ENCODE measurements around the gene AIP.
"Not testable (repeated sequence)": the region's sequence is repeated elsewhere in the genome, so short reads cannot be mapped to it uniquely, and the experiment has no call there.

Gene AIP

DNA sequence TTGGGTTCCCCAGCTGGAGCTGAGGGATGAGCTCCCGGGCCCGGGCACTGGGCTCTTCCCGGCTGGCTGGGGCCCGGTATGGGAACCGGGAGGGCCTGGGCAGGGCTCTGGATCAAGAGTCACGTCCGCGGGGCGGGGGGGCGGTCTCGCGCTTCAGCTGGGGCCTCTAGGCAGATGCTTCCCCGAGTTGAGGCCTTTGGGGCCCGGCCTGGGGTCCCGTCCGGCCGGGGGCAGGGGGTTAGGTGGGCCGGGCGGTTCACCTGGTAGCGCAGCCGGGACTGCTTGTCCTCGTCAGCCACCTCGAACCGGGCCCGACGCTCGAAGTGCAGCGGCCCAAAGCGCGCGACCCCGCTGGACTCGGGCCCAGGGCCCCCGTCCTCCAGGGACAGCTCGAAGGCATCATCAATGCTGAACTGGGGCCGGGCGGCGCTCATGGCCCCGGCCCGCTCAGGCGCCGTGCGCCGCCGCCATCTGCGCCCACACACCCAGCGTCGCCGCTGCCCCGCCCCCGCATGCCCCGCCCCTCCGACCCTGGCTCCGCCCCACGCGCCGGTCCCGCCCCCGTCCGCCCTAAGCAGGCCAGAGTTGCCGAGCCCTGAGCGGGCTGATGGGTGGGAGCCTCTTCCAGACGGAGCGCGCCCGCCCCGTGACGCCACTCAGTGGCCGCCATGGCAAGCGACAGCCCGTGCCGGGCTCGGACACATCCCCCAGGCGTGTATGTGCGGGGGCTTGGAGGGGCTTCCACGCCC lies 13.9 kb upstream of the AIP start, which contains the start of gene TMEM134:
Gene TMEM134, minus strand, starts transcription at position 493 of the 749 bp plus-strand sequence. Its CDS starts 59 bp downstream, at position 434.
- peak; percentile 85 for DNase-seq (ENCODE audit: low read depth, low spot score)

DNA sequence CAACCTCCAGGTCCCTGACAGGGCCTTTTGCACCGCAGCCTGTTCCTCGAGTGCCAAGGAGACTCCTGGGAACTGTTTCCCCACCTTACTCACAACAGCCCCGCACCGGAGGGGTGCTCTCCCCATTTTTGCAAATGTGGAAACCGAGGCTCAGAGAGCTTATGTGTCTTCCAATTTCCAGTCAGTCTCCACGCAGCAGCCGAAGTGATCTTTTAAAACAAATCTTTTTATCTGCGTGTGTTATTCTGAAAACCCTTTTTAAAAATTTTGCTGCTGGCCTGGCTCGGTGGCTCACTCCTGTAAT lies 13.4 kb upstream of the AIP start:
- DNase-seq (ENCODE audit: low read depth, low spot score), result no peak

DNA sequence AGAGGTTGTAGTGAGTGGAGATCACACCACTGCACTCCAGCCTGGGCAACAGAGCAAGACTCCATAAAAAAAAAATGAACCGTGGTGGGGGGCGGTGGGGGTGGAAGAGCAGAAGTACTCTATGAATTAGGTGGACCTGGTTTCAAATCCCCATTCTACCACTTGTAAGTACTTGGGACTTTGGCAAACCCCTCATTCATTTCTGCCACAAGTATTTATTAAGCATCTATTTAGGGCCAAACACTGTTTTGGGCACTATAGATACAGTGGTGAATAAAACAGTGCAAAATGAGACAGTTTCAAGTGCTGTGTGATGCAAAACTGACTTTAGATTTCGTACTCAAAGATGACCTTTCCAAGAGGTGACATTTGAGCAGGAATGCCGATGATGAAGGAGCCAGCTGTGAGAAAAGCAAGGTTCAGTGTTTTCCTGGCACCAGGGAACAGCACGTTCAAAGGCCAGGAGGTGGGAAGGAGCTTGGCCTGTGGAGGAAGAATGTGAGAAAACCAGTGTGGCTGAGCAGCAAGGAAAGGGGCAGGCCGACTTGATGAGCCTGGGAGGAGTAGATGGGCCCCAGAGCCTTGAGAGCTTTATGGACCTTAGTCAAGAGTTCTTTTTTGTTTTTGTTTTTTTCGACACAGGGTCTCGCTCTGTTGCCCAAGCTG lies 12.4 kb upstream of the AIP start:
- DNase-seq (ENCODE audit: low read depth, low spot score), result no peak

DNA sequence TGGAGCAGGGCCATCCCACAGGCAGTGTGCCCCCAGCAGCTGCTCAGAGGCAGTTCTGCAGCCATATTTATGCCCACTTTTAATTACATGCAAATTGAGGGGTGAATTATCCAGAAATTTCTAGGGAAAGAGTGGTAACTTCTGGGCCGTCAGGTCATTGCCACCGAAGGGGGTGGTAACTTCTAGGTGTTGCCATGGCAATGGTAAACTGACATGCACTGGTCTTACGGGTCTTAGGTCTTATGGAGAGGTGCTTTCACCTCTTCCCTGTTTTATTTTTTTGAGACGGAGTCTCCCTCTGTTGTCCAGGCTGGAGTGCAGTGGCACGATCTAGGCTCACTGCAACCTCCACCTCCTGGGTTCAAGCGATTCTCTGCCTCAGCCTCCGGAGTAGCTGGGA lies 9.9 kb upstream of the AIP start:
- DNase-seq (ENCODE audit: low read depth, low spot score), result no peak

DNA sequence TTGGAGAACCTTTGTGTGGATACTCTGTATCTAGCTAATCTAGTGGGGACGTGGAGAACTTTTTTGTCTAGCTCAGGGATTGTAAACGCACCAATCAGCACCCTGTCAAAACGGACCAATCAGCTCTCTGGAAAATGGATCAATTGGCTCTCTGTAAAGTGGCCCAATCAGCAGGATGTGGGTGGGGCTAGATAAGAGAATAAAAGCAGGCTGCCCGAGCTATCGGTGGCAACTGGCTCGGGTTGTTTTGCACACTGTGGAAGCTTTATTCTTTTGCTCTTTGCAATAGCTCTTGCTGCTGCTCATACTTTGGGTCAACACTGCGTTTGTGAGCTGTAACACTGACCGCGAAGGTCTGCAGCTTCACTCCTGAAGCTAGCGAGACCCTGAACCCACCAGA lies 6.1 kb upstream of the AIP start:
- not testable (repeated sequence) for DNase-seq (ENCODE audit: low read depth, low spot score)

DNA sequence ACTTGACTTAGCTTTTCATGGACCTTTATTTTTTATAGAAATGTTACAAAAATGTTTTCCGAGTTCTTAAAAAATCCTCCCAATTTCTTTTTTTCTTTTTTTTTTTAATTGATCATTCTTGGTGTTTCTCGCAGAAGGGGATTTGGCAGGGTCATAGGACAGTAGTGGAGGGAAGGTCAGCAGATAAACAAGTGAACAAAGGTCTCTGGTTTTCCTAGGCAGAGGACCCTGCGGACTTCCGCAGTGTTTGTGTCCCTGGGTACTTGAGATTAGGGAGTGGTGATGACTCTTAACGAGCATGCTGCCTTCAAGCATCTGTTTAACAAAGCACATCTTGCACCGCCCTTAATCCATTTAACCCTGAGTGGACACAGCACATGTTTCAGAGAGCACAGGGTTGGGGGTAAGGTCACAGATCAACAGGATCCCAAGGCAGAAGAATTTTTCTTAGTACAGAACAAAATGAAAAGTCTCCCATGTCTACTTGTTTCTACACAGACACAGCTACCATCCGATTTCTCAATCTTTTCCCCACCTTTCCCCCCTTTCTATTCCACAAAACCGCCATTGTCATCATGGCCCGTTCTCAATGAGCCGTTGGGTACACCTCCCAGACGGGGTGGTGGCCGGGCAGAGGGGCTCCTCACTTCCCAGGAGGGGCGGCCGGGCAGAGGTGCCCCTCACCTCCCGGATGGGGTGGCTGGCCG lies 5.3 kb upstream of the AIP start:
- DNase-seq (ENCODE audit: low read depth, low spot score), result not testable (repeated sequence)

DNA sequence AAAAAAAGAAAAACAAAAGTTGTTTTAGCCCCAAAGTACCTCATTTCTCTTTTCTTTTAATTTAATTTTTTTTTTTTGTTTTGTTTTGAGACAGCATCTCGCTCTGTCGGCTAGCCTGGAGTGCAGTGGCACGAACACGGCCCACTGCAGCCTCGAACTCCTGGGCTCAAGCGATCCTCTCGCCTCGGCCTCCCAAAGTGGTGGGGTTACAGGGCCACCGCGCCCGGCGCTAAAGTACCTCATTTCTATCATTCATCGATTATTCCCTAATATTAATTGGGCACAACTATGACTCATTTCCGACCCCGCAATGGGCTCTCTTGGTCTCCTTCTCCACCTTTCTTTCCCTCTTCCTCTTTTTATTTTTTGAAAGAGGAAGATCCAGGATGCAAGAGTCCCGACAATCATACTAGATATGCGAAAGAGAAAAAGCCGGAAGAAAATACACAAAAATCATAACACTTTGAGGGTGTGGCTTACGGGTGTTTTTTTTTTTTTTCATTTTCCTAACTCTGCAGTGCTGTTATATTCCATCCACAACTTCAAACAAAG lies 475 bp upstream of the AIP start:
- no peak for DNase-seq (ENCODE audit: low read depth, low spot score)

DNA sequence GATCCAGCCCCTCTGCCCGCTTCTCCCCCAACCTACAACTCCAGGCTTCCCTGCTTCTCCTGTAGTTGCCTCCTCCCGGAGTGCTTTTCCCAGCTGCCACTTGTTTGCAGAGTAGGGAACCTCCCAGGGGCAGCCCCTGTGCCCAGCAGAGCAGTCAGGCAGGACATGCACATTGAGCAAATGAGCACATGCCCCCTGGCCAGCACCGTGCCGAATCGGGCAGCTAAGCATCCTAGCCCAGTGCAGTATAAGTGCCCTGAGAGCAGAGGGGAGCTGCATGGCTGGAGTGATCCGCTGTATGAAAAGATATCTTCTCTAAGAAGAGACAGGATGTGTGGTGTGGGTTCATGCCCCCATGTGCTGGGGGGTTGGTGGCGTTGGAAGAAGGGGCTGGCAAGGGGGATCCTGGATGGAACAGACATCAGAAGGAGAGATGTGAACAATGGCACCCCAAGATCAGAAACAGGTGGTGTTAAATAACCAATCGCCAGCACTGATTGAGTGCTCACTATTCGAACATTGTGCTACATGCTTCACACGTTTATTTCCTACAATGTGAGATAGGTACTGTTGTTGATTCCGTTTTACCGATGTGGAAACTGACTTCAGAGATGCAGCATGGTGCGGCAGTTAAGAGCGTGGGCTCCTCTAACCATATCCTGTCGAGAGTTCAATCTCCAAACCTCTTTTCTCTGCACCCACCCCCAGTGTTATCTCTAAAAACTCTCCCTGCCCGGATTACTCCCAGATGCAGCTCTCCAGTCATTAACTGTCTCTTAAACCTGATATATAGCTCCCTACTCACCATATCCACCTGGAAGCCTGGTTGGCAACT lies 1.2 kb downstream of the AIP start:
- DNase-seq (ENCODE audit: low read depth, low spot score), result no peak

DNA sequence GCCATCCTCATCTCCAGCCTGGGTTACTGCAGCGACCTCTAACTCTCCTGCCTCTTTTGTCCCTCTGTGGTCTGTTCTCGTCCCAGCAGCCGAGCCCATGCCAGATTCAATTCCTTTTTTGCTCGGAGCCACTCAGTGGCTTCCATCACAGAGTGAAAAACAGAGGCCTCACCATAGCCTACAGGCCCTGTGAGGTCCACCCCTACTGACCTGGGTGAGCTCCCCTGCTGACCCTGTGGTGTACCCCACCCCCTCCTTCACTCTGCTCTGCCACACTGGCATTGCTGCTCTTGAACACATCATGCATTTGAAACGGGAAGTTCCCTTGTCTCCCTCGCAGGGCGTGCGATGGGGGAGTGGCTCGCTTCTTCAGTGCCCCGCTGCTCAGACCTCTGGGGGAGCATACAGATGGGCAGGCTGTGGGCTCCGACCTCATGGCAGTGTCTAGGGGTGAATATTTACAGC lies 2.1 kb downstream of the AIP start:
- DNase-seq (ENCODE audit: low read depth, low spot score), result peak; percentile 46

DNA sequence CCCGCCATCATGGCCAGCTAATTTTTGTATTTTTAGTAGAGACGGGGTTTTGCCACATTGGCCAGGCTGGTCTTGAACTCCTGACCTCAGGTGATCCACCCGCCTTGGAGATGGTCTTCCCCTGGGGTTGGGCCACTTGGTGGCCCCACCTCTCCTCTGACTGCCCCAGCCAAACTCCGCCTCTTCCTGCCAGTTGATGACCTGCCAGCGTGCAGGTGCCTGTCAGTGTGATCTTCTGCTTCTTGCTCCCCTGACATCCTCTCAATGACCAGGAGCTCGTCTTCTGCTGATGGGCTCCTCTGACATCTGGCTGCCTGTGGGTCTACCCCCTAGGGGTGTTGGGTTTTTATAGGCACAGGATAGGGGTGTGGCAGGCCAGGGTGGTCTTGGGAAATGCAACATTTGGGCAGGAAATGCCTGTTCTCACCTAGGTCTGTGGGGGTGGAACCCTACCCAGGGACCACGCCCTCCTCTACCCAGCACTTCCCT lies 3.1 kb downstream of the AIP start:
- DNase-seq (ENCODE audit: low read depth, low spot score), result not testable (repeated sequence)

DNA sequence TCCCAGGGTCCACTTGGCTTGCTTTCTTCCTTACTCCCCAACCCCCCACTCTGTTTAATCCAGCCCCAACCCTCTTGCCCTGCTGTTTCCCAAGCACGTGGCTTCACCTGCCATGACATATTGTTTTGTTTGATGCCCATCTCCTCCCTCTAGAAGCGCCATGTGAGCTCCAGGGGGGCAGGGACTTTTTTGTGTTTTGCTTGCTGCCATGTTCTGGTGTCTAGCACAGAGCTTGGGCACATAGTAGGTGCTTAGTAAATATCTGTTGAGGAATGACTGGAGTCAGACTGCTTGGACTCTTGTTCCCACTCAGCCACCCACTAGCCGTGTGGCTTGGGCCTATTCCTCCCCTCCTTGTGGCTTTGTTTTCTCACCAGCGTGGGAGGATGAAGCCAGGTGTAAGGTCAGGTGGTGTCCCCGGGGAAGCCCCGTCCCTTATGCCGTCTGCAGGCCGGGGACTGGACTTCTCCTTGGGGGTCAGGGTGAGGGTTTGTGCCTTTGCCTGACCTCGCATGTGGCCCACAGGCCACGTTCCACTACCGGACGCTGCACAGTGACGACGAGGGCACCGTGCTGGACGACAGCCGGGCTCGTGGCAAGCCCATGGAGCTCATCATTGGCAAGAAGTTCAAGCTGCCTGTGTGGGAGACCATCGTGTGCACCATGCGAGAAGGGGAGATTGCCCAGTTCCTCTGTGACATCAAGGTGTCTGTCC lies 3.8 kb downstream of the AIP start:
- no peak for DNase-seq (ENCODE audit: low read depth, low spot score)

DNA sequence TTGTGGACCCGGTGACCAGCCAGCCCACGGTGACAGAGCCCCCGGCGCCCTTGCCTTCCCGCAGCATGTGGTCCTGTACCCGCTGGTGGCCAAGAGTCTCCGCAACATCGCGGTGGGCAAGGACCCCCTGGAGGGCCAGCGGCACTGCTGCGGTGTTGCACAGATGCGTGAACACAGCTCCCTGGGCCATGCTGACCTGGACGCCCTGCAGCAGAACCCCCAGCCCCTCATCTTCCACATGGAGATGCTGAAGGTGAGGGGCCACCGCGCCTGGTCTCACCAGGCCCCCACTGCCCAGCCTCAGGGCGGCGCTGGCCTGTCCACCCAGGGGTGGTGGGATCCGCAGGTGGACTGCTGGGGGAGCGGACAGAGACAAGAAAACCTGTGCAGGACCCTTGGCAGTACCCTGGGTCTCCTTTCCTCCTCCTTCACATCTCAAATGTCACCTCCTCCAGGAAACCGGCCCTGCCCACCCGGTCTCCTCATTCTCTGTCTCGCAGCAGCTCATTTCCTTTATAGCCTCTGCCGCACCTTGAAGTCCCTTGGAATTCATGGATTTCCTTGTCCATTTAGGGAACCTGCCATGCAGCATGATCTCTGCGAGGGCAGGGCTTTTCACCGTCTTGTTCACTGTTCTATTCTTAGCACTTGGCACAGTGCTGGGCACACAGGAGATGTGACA lies 6.5 kb downstream of the AIP start:
- DNase-seq (ENCODE audit: low read depth, low spot score), result no peak

DNA sequence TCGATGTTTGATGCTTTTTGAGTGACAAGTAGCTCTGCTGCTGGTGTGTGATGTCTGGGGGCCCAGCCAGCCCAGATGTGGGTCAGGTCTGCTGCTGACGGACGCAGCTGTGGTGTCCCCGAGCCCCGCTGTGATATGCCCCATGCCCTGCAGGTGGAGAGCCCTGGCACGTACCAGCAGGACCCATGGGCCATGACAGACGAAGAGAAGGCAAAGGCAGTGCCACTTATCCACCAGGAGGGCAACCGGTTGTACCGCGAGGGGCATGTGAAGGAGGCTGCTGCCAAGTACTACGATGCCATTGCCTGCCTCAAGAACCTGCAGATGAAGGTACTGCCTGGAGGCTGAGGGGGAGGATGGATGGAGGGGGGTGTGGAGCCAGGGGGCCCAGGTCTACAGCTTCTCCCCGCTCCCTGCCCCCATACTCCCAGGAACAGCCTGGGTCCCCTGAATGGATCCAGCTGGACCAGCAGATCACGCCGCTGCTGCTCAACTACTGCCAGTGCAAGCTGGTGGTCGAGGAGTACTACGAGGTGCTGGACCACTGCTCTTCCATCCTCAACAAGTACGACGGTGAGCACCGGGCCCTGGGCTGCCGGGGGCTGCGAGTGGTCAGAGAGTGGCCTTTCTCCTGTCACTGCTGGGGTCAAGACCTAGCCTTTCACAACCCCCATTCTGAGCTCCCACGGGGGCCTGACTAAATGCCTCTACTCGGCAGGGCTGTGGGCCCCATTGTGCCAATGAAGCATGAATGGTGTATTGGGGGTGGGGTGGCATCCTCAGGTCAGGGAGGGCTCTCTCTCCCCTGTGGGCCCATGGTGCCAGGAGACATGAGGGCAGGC lies 7.3 kb downstream of the AIP start:
- DNase-seq (ENCODE audit: low read depth, low spot score), result no peak

DNA sequence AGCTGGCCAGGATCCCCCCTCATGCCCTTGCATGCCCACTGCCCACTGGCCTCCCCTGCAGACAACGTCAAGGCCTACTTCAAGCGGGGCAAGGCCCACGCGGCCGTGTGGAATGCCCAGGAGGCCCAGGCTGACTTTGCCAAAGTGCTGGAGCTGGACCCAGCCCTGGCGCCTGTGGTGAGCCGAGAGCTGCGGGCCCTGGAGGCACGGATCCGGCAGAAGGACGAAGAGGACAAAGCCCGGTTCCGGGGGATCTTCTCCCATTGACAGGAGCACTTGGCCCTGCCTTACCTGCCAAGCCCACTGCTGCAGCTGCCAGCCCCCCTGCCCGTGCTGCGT lies 7.9 kb downstream of the AIP start:
- no peak for DNase-seq (ENCODE audit: low read depth, low spot score)

DNA sequence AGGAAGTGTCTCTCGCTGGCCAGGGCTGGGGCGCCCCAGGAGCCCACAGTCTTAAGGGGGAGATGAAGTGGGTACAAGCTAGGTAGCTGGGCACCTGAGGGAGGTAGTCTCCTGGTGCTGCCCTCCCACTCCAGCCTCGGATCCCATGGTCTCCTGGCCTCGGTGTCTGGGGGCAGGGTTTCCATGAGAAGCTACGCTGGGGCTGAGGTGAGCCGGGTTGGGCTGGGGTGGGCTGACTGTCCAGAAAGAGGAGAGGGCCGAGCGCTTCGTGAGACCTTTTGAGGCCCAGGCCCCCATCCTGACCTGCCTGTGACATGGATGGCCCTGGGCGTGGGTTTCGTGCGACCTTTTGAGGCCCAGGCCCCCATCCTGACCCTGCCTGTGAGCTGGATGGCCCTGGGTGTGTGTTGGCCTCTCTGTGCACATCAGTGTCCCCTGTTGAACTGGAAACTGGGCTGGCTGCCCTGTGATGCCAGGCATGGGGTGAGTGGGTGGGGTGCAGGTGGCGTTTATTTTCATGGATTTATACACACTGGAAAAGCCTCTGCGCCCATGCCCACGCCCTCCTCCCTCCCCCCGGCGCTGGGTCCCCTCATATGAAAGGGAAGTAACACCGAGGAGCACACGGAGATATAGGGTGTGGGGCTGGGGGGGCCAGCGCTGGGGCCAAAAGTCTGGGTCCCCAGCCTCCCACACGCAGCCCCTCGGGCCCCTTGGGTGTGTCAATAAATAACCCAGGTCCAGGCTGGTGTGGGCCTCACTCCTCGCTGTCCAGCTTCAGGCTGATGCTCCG lies 8.6 kb downstream of the AIP start:
- no peak for DNase-seq (ENCODE audit: low read depth, low spot score)

DNA sequence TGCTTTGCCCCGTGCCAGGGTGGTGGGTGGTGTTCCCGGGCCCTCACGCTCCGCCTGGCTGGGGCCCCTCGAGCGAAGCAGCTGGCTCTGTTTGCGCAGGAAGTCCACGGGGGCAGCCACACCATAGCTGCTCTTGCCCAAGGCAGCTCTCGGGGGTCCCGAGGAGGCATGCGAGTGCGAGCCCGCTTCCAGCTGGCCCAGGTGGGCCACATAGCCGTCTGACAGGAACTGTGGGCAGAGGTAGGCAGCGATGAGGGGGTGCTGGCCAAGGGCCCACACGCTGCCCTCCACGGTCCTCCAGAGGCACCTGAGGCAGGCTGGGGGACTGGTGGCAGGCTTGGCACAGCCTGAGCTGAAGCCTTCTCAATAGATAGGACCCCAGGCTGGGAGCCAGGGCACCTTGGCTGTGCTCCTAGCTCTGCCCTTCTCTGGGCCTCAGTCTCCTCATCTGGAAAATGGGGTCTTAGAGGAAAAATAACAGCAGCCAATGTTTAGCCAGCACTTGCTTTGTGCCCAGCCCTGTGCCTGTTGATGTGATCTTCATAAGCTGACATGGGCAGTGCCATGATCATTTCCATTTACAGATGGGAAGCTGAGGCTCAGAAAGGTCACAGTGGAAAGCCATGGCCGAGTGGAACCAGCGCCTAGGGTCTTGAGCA lies 9.4 kb downstream of the AIP start:
- no peak for DNase-seq (ENCODE audit: low read depth, low spot score)

DNA sequence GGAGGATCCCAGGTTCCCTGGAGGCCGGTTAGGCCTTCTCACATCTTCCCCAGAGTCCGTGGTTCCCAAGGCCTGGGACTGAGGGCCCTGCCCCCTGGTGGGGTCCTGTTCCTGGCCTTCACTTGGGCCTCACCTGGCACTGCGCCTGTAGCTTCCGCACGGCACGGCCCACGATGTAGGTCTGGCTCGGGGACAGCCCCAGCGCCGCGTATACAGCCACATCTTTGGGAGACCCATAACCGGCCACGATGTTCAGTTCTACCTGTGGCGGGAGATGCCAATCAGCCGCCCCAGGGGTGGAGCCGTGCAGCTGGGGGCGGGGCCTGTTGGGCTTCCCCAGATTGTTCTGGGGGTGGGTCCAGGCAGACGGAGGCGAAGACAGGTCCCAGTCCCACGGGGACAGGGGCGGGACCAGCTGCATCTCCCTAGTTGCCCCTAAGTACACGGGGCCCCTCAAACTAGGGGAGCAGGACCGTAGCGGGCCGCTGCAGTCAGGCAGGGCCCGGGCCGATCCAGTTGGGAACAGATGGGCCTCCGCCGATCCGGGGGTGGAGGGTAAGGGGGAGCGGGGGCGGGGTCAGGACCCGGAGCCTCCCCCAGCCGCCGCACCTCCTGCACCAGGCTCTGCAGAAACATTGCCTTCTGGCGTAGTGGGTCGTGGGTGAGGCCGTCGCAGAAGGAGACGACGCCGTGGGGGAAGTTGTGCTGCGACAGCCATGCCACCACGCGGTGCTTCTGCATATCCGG lies 10.1 kb downstream of the AIP start:
- DNase-seq (ENCODE audit: low read depth, low spot score), result no peak

Data from activated CD4-positive, CD25-positive, alpha-beta regulatory T cell treated with anti-CD3 and anti-CD28 coated beads, Interleukin-2, amount 50 U/mL, for 16 hours (primary cell).